DLD1 (cell line): ENCODE measurements around the gene MAP10.

ENCODE experiments used
- in situ Hi-C: cut with HindIII; loops from 2 replicates; pipeline ENCODE4 v1.10.0; 2017; ENCODE audit warnings: low sequenced_read_pairs

Gene MAP10

GRCh38 chr1:232853994-232854797 lies 49.0 kb downstream of the MAP10 start:
- in situ Hi-C loops, result no loop called here

- in situ Hi-C loops, result no loop called here
Measured at GRCh38 chr1:232854798-232855159, 49.6 kb downstream of the MAP10 start.

- in situ Hi-C loops, result no loop called here
Measured at GRCh38 chr1:232856541-232856940, 51.3 kb downstream of the MAP10 start.
